Type B pancreatic cell (in vitro differentiated cells): ENCODE data around the gene ST6GALNAC2. TPM values are rescaled to one million over a fixed set of nuclear protein-coding genes. Genes with fewer than 3 reads are reported as not detected.
"Not testable (repeated sequence)": the region's sequence is repeated elsewhere in the genome, so short reads cannot be mapped to it uniquely, and the experiment has no call there.

Experiments used
- DNase-seq: peaks from one replicate; pipeline ENCODE4 v3.0.0; 2021; ENCODE audit warnings: mixed read lengths; ENCODE audit not compliant: unreplicated experiment; ENCODE audit errors: extremely low spot score
- H3K27ac Mint-ChIP-seq: 2 replicates; pipeline ENCODE4 v1.8.0; 2021; ENCODE audit warnings: mild to moderate bottlenecking, mixed read lengths
- H3K27me3 Mint-ChIP-seq: 2 replicates; pipeline ENCODE4 v1.8.0; 2021; ENCODE audit warnings: mixed read lengths
- H3K36me3 Mint-ChIP-seq: 2 replicates; pipeline ENCODE4 v1.8.0; 2021; ENCODE audit warnings: mixed read lengths
- H3K4me1 Mint-ChIP-seq: one replicate; pipeline ENCODE4 v1.8.0; 2021; ENCODE audit warnings: mixed read lengths; ENCODE audit not compliant: unreplicated experiment
- H3K4me3 Mint-ChIP-seq: 2 replicates; pipeline ENCODE4 v1.8.0; 2021; ENCODE audit warnings: mild to moderate bottlenecking, mixed read lengths
- H3K9me3 Mint-ChIP-seq: 2 replicates; pipeline ENCODE4 v1.8.0; 2021; ENCODE audit warnings: mixed read lengths
- total RNA-seq: library from RNA; stranded (reverse); gene quantifications from 2 replicates; pipeline ENCODE4 v1.2.1, GENCODE V29; 2021; ENCODE audit warnings: low replicate concordance
- TF ChIP-seq, protein P1 (sequence below): fragments of 200-600 bp; sonication (generic); conservative IDR thresholded peaks from 2 replicates; pipeline ENCODE4 v1.5.0; 2021; ENCODE audit warnings: antibody characterized with exemption, mild to moderate bottlenecking

Gene ST6GALNAC2
- total RNA-seq, 1 donor from 2014 or later = 4.3 TPM

DNA sequence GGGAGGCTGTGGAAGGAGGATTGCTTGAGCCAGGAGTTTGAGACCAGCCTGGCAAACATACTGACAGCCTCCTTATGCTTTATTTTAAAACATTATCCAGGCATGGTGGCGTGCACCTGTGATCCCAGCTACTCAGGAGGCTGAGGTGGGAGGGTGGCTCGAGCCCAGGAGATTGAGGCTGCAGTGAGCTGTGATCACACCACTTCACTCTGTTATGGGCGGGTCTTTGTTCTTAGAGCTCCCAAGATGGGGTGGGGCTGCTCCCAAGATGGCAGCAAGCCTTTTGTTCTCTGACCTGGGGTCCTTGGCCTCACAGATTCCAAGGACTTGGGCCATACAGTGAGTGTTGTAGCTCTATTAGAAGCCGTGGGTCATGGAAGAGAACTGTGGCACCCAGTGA lies 26.1 kb upstream of the ST6GALNAC2 start:
- Mint-ChIP-seq H3K27ac (no peak overlapping the region), H3K27me3 (no peaks in the 10 kb centered on the region), H3K36me3 (no peaks in the 10 kb centered on the region), H3K4me3 (no peak overlapping the region), H3K9me3 (no peaks in the 10 kb centered on the region), H3K4me1 (no peaks in the 10 kb centered on the region)
- TF ChIP-seq, protein P1, sequence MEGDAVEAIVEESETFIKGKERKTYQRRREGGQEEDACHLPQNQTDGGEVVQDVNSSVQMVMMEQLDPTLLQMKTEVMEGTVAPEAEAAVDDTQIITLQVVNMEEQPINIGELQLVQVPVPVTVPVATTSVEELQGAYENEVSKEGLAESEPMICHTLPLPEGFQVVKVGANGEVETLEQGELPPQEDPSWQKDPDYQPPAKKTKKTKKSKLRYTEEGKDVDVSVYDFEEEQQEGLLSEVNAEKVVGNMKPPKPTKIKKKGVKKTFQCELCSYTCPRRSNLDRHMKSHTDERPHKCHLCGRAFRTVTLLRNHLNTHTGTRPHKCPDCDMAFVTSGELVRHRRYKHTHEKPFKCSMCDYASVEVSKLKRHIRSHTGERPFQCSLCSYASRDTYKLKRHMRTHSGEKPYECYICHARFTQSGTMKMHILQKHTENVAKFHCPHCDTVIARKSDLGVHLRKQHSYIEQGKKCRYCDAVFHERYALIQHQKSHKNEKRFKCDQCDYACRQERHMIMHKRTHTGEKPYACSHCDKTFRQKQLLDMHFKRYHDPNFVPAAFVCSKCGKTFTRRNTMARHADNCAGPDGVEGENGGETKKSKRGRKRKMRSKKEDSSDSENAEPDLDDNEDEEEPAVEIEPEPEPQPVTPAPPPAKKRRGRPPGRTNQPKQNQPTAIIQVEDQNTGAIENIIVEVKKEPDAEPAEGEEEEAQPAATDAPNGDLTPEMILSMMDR = no peak
- no peak for DNase-seq

DNA sequence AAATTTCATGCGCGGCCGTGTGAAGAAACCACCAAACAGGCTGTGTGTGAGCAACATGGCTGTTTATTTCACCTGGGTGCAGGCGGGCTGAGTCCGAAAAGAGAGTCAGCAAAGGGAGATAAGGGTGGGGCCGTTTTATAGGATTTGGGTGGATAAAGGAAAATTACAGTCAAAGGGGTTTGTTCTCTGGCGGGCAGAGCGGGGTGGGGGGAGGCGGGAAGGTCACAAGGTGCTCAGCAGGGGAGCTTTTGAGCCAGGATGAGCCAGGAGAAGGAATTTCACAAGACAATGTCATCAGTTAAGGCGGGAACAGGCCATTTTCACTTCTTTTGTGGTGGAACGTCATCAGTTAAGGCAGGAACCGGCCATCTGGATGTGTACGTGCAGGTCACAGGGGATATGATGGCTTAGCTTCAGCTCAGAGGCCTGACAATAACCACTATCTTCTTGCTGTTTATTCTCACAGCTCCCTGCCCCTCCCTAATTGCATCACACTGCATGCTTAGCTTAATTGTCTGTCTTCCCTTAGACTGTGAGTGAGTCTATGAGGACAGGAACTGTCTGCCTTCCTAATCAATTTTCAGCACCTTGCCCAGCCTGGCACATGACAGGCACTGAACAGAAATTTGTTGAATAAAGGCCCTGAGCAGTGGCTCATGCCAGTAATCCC lies 25.6 kb upstream of the ST6GALNAC2 start:
- H3K4me3 Mint-ChIP-seq, H3K4me1 Mint-ChIP-seq, DNase-seq, H3K27ac Mint-ChIP-seq, H3K36me3 Mint-ChIP-seq, H3K27me3 Mint-ChIP-seq, H3K9me3 Mint-ChIP-seq: not testable (repeated sequence)

DNA sequence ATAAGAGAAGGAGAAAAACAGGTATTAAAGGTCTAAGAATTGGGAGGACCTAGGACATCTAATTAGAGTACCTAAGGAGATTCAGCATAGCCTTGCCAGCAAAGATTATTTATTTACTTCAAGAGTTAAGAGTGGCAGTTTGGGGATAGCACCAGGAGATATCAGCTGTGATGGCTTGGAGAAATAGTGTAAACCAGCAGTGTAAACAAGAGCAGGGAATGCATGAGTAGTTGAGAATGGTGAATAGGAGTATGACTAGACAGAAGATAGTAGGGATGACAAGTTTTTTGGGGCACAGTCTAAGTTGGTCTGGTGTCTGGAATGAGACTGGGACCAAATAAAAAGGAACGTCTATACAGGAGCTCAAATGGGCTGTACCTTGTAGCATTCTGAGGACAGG lies 21.0 kb upstream of the ST6GALNAC2 start:
- H3K9me3 Mint-ChIP-seq = peaks cover 13% of the 10 kb centered on the region
- not testable (repeated sequence) for H3K27ac Mint-ChIP-seq

DNA sequence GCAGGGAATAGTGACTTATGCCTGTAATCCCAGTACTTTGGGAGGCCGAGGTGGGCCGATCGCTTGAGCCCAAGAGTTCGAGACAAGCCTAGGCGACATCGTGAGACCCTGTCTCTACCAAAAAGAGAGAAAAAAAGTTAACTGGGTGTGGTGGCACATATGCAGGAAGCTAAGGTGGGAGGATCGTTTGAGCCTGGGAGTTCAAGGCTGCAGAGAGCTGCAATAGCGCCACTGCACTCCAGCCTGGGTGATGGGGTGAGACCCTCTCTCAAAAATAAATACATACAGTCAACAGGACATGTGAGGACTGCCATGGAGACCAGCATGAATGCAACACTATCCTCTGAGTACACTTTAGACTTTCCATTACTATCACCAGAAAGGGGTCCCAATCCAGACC lies 15.4 kb upstream of the ST6GALNAC2 start:
- H3K36me3 Mint-ChIP-seq = no peaks in the 10 kb centered on the region

More for the DNA sequence above, 21.0 kb upstream of the ST6GALNAC2 start:
- DNase-seq, H3K4me3 Mint-ChIP-seq, H3K27me3 Mint-ChIP-seq, H3K36me3 Mint-ChIP-seq: not testable (repeated sequence)
- peaks cover 11% of the 10 kb centered on the region for H3K4me1 Mint-ChIP-seq

DNA sequence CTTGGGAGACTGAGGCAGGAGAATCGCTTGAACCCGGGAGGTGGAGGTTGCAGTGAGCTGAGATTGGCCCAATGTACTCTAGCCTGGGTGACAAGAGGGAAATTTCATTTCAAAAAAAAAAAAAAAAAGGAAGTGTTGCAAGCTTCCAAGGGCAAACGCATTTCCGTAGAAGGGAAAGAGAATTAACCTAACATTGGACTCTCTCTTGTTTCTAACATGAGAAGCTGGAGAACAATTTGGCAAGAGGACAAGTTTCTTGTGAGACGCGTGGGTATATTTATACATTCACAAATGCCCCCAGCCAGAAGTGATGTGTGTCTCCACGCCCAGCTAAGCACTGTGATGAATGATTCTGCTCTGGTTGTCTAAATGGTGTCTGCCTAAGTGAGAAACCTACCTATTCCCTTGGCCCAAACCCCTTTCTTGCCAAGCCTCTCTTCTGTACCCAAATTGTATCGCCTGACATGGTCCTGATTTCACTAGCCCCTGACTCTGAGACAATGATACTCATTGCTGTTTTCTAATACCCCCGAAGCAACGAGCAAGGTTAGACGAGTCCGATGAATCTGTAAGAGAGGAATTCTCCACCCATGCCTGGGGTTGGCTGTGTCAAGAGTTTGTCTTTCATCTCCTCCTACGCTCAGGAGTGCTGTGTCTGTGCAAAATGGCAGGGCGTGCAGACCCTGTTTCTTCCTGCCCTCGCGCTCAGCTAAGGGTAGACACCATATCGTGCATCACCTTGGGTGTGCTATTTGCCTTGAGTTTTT lies 14.2 kb upstream of the ST6GALNAC2 start:
- H3K27ac Mint-ChIP-seq = peak overlapping the region; percentile 89
- H3K4me3 Mint-ChIP-seq = peak overlapping the region; percentile 46
- H3K9me3 Mint-ChIP-seq = peaks cover 14% of the 10 kb centered on the region
- TF ChIP-seq, protein P1 = no peak
- peaks cover 24% of the 10 kb centered on the region for H3K4me1 Mint-ChIP-seq
- no peaks in the 10 kb centered on the region for H3K36me3 Mint-ChIP-seq
- H3K27me3 Mint-ChIP-seq = no peaks in the 10 kb centered on the region
- DNase-seq = no peak

More for the DNA sequence above, 15.4 kb upstream of the ST6GALNAC2 start:
- Mint-ChIP-seq H3K4me3 (no peak overlapping the region), H3K4me1 (peaks cover 24% of the 10 kb centered on the region), H3K27ac (peak overlapping the region; percentile 69), H3K27me3 (no peaks in the 10 kb centered on the region), H3K9me3 (peaks cover 14% of the 10 kb centered on the region)
- TF ChIP-seq, protein P1 = no peak
- no peak for DNase-seq

DNA sequence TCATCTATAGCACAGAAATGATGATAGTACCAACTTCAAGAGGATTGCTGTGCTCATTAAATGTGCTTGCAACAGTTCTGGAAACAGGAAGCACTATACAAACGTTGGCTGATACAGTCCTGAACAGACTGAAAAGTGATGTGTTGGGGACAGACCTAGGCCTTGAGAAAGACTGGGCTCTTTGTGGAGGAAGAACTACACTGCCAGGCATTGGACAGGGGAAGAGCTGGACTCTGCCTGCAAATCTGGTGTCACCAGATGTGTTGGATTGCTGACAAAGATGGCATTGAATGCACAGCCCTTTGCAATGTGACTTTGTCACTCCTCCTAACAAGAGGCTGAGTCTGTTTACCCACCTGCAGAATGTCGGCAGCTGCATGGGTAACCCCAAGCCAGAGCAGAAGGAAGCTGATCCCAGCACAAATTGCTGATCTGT lies 12.4 kb upstream of the ST6GALNAC2 start:
- Mint-ChIP-seq H3K36me3 (no peaks in the 10 kb centered on the region), H3K4me1 (peaks cover 37% of the 10 kb centered on the region), H3K27me3 (no peaks in the 10 kb centered on the region), H3K4me3 (no peak overlapping the region), H3K9me3 (peaks cover 12% of the 10 kb centered on the region), H3K27ac (peak overlapping the region; percentile 59)
- TF ChIP-seq, protein P1 = no peak
- no peak for DNase-seq
